ENCODE measurements around the gene FBXL7.

- TF ChIP-seq POLR2A (IDR thresholded peaks at IDR 0.05): no peak
- no peak for TF ChIP-seq CTCF (IDR thresholded peaks at IDR 0.05)
Observed at GRCh38 chr5:15654779-15655178, 154.8 kb downstream of the FBXL7 start.

All from lower leg skin (tissue), 3 donors.